ENCODE results near the gene UCMA. TPM values are rescaled to one million over a fixed set of nuclear protein-coding genes. Genes with fewer than 3 reads are reported as not detected.

UCMA gene
- total RNA-seq, 1 donor from 2014 or later, result not detected

DNA sequence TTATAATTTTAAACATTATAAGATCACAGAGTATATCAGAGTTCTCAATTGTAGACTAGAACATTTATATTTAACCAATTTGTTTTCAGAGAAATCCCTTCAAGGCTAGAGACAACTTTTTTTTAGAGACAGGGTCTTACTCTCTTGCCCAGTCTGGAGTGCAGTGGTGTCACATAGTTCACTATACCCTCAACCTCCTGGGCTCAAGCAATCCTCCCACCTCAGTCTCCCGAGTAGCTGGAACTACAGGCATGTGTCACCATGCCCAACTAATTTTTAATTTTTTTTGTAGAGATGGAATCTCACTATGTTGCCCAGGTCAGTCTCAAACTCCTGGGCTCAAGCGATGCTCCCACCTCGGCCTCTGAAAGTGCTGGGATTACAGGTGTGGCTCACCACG, 15.3 kb downstream of the UCMA start:
- Mint-ChIP-seq H3K9me3 (ENCODE audit: low read depth) (peaks cover 3% of the 10 kb centered on the region), H3K36me3 (ENCODE audit: low read depth) (no peaks in the 10 kb centered on the region), H3K4me3 (ENCODE audit: unreplicated experiment) (no peak overlapping the region), H3K27ac (ENCODE audit: unreplicated experiment) (no peak overlapping the region), H3K4me1 (ENCODE audit: low read depth) (peaks cover 8% of the 10 kb centered on the region), H3K27me3 (ENCODE audit: low read depth) (no peaks in the 10 kb centered on the region)
- DNase-seq (ENCODE audit: low spot score), result no peak
- TF ChIP-seq, protein P1, sequence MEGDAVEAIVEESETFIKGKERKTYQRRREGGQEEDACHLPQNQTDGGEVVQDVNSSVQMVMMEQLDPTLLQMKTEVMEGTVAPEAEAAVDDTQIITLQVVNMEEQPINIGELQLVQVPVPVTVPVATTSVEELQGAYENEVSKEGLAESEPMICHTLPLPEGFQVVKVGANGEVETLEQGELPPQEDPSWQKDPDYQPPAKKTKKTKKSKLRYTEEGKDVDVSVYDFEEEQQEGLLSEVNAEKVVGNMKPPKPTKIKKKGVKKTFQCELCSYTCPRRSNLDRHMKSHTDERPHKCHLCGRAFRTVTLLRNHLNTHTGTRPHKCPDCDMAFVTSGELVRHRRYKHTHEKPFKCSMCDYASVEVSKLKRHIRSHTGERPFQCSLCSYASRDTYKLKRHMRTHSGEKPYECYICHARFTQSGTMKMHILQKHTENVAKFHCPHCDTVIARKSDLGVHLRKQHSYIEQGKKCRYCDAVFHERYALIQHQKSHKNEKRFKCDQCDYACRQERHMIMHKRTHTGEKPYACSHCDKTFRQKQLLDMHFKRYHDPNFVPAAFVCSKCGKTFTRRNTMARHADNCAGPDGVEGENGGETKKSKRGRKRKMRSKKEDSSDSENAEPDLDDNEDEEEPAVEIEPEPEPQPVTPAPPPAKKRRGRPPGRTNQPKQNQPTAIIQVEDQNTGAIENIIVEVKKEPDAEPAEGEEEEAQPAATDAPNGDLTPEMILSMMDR (IDR thresholded peaks at IDR 0.05), result no peak

DNA sequence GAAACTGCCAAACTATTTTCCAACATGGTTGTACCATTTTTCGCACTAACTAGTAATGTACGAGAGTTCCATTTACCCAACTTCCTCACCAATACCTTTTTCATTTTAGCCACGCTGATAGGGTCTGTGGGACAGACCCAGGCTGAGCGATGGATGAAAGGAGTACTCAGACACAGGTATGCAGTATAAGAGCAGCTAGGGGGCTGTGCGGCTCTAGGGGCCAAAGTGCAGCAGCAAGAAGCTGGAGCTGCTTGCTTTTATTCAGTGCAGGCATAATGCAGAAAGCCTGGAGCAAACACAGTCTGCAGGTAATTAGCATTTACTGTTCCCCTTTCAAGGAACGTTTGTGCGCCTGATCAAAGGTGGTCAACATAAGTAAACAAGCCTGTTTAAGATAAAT, 21.0 kb downstream of the UCMA start:
- TF ChIP-seq, protein P1 (IDR thresholded peaks at IDR 0.05), result no peak
- H3K4me1 Mint-ChIP-seq (ENCODE audit: low read depth), result no peaks in the 10 kb centered on the region

DNA sequence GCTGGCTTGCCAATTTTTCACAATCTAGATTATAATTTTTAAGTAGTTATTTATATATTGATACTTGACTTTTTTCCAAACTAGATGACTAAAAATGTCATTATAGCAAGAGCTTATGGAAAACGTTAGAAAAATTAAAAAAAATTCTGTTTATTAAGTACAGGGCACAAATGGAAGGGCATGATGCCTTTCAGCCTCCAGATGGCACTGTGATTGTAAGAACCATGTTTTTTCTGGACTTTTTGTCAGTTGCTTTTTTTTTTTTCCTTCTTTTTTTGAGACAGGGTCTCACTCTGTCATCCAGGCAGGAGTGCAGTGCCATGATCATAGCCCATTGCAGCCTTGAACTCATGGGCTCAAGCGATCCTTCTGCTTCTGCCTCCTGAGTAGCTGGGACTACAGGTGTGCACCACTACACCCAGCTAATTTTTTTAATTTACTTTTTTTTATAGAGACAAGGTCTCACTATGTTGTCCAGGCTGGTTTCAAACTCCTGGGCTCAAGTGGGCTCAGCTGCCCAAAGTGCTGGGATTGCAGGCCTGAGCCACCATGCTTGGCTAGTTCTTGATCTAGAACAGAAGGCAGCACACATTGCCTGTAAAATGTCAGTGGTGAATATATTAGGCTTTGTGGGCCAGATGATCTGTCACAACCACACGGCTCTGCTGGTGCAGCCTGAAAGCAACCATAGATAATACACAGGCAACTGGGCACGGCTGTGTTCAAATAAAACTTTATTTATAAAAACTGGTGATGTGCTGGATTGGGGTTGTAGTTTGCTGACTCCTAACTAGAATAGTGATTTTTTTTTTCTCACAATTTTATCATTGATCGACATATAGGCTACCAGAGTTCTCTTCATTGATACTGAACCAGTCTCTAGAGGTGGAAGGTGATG, 27.4 kb downstream of the UCMA start:
- no peaks in the 10 kb centered on the region for H3K36me3 Mint-ChIP-seq (ENCODE audit: low read depth)
- H3K4me3 Mint-ChIP-seq (ENCODE audit: unreplicated experiment), result no peak overlapping the region
- H3K9me3 Mint-ChIP-seq (ENCODE audit: low read depth), result no peaks in the 10 kb centered on the region
- TF ChIP-seq, protein P1 (IDR thresholded peaks at IDR 0.05), result peak; percentile 90
- no peaks in the 10 kb centered on the region for H3K27me3 Mint-ChIP-seq (ENCODE audit: low read depth)
- H3K4me1 Mint-ChIP-seq (ENCODE audit: low read depth), result no peaks in the 10 kb centered on the region
- DNase-seq (ENCODE audit: low spot score), result no peak
- no peak overlapping the region for H3K27ac Mint-ChIP-seq (ENCODE audit: unreplicated experiment)

More for the DNA sequence above, 21.0 kb downstream of the UCMA start:
- H3K4me3 Mint-ChIP-seq (ENCODE audit: unreplicated experiment), result no peak overlapping the region
- no peaks in the 10 kb centered on the region for H3K27me3 Mint-ChIP-seq (ENCODE audit: low read depth)
- no peaks in the 10 kb centered on the region for H3K9me3 Mint-ChIP-seq (ENCODE audit: low read depth)
- DNase-seq (ENCODE audit: low spot score), result no peak
- H3K36me3 Mint-ChIP-seq (ENCODE audit: low read depth), result no peaks in the 10 kb centered on the region
- H3K27ac Mint-ChIP-seq (ENCODE audit: unreplicated experiment), result no peak overlapping the region

DNA sequence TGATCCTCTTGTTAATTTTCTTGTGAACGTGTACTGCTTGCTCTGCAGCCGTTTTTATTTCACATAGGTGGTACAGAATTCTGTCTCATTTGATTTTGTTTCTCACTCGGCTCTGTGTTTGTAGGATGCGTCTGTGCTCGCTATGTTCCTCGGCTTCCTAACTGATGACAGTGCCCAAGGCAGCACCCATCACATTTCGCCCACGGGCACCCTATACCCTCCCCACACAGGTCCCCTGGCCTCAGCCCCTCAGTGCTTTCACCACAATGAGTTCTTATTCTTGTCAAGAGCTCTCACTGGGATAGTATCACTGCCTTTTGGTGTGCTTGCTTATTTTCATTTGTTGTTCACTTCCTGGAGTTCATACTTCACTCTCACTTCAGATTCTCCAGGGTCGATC, 28.1 kb downstream of the UCMA start:
- Mint-ChIP-seq H3K27me3 (ENCODE audit: low read depth) (no peaks in the 10 kb centered on the region), H3K4me3 (ENCODE audit: unreplicated experiment) (no peak overlapping the region), H3K27ac (ENCODE audit: unreplicated experiment) (no peak overlapping the region), H3K4me1 (ENCODE audit: low read depth) (no peaks in the 10 kb centered on the region), H3K36me3 (ENCODE audit: low read depth) (no peaks in the 10 kb centered on the region), H3K9me3 (ENCODE audit: low read depth) (no peaks in the 10 kb centered on the region)
- no peak for DNase-seq (ENCODE audit: low spot score)
- TF ChIP-seq, protein P1 (IDR thresholded peaks at IDR 0.05), result no peak

DNA sequence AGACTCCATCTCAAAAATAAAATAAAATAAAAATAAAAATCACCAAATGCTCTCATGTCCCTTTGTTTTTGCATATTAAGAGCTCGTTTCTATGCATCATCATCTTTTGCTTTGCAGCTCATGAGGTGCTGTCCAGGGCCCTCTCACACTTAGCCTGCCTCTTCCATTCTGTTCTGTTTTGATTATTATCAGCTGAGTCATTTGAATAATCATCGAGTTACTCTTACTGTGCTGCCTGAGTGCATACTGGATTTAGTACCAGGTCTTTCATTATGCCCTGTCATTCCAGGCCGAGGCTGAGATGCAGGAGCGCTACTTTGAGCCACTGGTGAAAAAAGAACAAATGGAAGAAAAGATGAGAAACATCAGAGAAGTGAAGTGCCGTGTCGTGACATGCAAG, 33.0 kb downstream of the UCMA start:
- Mint-ChIP-seq H3K36me3 (ENCODE audit: low read depth) (no peaks in the 10 kb centered on the region), H3K4me3 (ENCODE audit: unreplicated experiment) (no peak overlapping the region), H3K27ac (ENCODE audit: unreplicated experiment) (no peak overlapping the region), H3K4me1 (ENCODE audit: low read depth) (no peaks in the 10 kb centered on the region), H3K27me3 (ENCODE audit: low read depth) (no peaks in the 10 kb centered on the region), H3K9me3 (ENCODE audit: low read depth) (no peaks in the 10 kb centered on the region)
- DNase-seq (ENCODE audit: low spot score), result no peak
- TF ChIP-seq, protein P1 (IDR thresholded peaks at IDR 0.05), result no peak
